GM18951 (cell line): ENCODE measurements around the gene MNAT1.
"Not testable (repeated sequence)": the region's sequence is repeated elsewhere in the genome, so short reads cannot be mapped to it uniquely, and the experiment has no call there.

Source experiments
- POLR2A ChIP-seq: IDR thresholded peaks from 4 replicates; pipeline ENCODE4 v1.6.1; 2011; ENCODE audit warnings: mild to moderate bottlenecking; ENCODE audit not compliant: insufficient read length, insufficient read depth; ENCODE audit errors: extremely low read depth
- in situ Hi-C: fragments of 300-500 bp; cut with MboI; formaldehyde crosslinking; loops from one replicate; pipeline ENCODE4 v1.12.0; 2022; ENCODE audit warnings: low sequenced_read_pairs, mixed read lengths, inconsistent platforms; ENCODE audit not compliant: unreplicated experiment

The MNAT1 gene

DNA sequence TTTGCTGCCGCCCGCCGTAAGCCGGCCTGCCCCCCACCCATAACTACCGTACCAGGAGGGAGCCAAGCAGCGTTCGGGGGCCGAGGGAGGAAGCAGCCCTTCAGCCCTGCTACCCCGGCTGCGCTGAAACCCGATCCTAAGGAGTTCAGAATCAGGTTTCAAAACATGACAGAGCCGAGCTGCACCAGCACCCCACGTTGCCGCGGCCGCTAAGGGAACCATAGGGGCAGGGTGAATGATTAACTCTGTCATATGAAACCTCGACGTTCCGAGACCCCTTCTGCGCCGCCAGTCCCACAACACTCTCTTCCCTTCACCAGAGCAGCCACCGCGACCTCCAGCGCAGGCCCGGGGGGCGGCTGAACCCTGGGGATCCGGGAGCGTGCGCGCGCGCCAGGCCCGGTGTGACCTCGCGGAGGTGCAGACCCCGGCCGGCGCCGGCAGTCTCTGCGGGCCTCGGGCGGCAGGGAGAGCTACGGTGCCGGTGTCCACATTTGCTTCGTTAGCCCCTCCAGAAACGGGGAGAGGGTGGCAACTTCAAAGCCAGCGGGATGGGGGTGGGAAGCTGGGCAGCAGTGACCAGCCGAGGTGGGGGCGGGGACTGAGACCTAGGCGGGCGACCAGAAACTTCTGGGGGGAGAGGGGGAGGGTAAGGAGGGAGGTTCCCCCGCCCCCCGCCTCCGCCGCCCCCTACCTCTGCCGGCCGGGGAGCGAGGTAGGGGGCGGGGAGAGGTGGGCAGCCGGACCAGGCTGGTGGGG is 12.0 kb upstream of the MNAT1 start:
- no peak for TF ChIP-seq POLR2A
- in situ Hi-C loops, result no loop called here

- in situ Hi-C loops, result no loop called here
- TF ChIP-seq POLR2A, result no peak
Measured at GRCh38 chr14:60723116-60723906, 11.2 kb upstream of the MNAT1 start.

GRCh38 chr14:60723907-60724618 is 10.5 kb upstream of the MNAT1 start, which contains the start of gene SIX4:
TSS of gene SIX4 (minus strand) at chr14:60724351. CDS start at chr14:60724074, 277 bp downstream.
- TF ChIP-seq POLR2A, result no peak

GRCh38 chr14:60731291-60731690 is 3.3 kb upstream of the MNAT1 start:
- in situ Hi-C loops, result not testable (repeated sequence)

More at GRCh38 chr14:60723907-60724618, 10.5 kb upstream of the MNAT1 start, which contains the start of gene SIX4:
- in situ Hi-C loops, result no loop called here

- TF ChIP-seq POLR2A, result no peak
- in situ Hi-C loops, result no loop called here
Measured at GRCh38 chr14:60732840-60733483, 1.6 kb upstream of the MNAT1 start.

DNA sequence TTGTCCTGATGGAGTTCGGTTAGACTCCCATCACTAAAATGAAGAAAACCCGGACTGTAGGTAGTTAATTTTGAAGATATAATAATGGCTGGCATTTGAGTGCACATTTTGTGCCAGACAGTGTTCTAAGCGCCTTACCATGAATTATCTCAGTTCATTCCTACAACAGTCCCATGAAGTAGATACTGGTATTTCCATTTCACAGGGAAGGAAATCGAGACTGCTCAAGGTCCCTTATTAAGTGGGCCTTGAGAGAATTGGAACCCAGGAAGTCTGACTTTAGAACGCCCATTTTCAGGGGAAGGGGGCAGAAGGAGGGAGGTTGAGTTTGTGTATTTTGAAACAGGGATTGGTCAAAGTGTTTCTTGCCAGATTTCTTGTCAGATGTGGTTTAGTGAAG is 855 bp downstream of the MNAT1 start:
- in situ Hi-C loops, result no loop called here
- no peak for TF ChIP-seq POLR2A

- in situ Hi-C loops, result no loop called here
- no peak for TF ChIP-seq POLR2A
Measured at GRCh38 chr14:60736494-60736893, 1.9 kb downstream of the MNAT1 start.

DNA sequence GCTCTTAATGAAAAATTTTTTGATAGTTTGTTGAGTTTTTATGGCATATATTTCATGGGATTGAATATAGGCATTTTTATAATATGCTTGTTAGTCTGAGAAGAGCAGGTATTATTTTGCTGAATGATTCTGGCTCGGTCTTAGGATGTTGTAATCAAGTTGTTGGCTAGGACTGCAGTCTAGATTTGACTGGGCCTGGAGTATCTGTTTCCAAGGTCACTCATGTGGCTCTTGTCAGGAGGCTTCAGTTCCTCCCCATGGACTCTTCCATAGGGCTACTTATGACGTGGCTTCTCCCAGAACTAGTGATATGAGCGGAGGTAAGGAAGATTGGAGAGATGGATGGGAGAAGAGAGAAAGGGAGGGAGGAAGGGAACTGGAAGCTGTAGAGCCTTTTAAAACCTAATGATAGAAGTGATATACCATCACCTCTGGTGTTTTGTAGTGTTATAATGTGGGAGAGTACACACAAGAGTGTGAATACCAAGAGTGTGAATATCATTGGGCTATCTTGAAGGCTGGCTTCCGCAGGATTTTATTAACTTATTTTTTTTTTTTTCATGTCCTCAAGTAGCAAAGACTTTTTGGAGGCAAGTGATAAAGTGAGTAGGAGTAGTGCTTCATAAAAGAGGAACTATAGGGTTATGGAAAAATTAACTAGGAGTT is 4.4 kb downstream of the MNAT1 start:
- no peak for TF ChIP-seq POLR2A
- in situ Hi-C loops, result no loop called here

- in situ Hi-C loops, result no loop called here
- TF ChIP-seq POLR2A, result no peak
Measured at GRCh38 chr14:60744566-60744965, 10.0 kb downstream of the MNAT1 start.

- in situ Hi-C loops, result no loop called here
- TF ChIP-seq POLR2A, result no peak
Measured at GRCh38 chr14:60753264-60754119, 18.9 kb downstream of the MNAT1 start.

DNA sequence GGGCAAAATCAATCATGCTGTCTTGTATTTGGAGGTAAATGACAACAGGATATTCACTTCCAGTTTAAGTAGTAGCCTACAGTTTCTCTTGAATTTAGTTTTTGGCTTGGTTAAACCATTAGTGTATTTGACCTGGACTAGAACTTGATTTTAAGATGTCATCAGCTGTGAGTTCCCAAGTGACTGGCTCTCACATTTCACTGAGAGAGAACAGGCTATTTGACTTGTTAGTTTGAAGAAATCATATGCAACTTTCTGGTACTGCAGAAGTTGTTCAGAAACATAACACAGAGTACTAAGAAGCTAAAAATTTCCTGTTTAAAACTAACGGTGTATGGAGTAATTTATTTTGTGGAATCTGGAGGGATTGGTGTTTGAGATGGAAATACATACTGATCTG is 22.3 kb downstream of the MNAT1 start:
- in situ Hi-C loops, result no loop called here
- no peak for TF ChIP-seq POLR2A

DNA sequence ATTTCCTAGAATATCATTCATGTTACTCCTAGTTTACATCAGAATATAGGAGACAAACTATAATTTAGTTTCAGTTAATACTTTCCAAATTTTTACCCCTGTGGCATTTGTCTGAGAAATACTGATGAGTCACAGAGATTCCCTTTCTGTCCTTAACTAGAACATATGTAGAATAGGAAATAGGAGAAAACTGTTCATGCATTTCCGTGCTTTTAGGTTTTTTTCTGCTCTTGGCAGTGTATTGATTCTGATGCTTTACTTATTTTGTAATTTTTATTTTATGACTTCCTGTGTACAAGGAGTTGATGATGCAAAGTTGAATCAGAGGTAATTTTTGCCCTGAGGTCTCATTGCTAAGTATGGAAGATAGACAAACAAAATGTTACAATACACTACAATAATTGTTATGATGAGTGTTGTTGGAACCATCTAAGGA is 23.0 kb downstream of the MNAT1 start:
- in situ Hi-C loops, result no loop called here
- no peak for TF ChIP-seq POLR2A
